Nephron (organoid): ENCODE results near the gene TICAM1.
"Not testable (repeated sequence)": the region's sequence is repeated elsewhere in the genome, so short reads cannot be mapped to it uniquely, and the experiment has no call there.

ENCODE experiments used
- H3K27ac Mint-ChIP-seq, 3 experiments: 2 replicates each; pipeline ENCODE4 v1.8.0; 2020; ENCODE audit warnings: mixed read lengths in 3 of 3, mild to moderate bottlenecking in 2 of 3, moderate library complexity in 1 of 3
- H3K27me3 Mint-ChIP-seq: 2 replicates; pipeline ENCODE4 v1.8.0; 2021; ENCODE audit warnings: low read depth, mild to moderate bottlenecking, moderate library complexity, mixed read lengths
- H3K36me3 Mint-ChIP-seq: 2 replicates; pipeline ENCODE4 v1.8.0; 2020; ENCODE audit warnings: low read depth, mixed read lengths
- H3K4me1 Mint-ChIP-seq: 2 replicates; pipeline ENCODE4 v1.8.0; 2020; ENCODE audit warnings: mixed read lengths
- H3K4me3 Mint-ChIP-seq, 3 experiments: 2 replicates each; pipeline ENCODE4 v1.8.0; 2020; ENCODE audit warnings: mild to moderate bottlenecking in 3 of 3, mixed read lengths in 3 of 3, moderate library complexity in 2 of 3
- H3K9me3 Mint-ChIP-seq: 2 replicates; pipeline ENCODE4 v1.8.0; 2020; ENCODE audit warnings: mixed read lengths
- TF ChIP-seq, protein P1 (sequence below), 3 experiments: fragments of 200-600 bp; sonication (generic); IDR thresholded peaks; one replicate each; pipeline ENCODE4 v1.5.0; 2021; ENCODE audit warnings: antibody characterized with exemption in 3 of 3; ENCODE audit not compliant: unreplicated experiment in 3 of 3

TICAM1 gene

DNA sequence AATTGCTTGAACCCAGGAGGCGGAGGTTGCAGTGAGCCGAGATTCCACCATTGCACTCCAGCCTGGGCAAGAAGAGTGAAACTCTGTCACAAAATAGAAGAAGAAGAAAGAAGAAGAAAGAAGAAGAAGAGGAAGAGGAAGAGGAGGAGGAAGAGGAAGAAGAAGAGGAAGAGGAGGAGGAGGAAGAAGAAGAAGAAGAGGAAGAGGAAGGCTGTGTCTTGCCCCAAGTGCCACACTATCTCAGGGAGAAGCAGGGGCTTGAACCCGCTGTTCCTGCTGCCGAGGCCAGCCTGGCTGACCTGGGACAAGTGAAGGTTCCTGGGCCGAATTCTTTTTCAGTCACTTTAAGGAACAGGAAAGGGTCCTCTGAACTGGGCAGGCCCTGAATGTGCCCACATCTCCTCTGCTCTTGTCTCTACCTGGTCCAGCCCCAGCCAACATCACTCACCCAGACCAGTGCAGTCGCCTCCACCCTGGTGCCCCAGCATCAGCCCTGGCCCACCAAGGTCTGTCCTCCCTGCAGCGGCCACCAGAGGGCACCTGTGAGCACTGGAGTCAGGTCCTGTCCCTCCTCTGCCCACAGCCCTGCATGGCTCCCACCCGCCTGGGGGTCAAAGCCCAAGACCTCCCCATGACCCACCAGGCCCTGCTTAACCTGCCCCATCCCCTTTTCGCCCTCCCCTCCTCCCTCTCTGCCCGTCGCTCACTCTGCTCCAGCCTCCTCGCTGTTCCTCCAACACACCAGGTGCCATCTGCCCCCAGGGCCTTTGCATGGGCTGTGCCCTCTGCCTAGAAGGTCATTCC, 20.0 kb downstream of the TICAM1 start:
- H3K4me1 Mint-ChIP-seq = peaks cover 7% of the 10 kb centered on the region
- H3K4me3 Mint-ChIP-seq = no peak overlapping the region
- peaks cover 3% of the 10 kb centered on the region for H3K27me3 Mint-ChIP-seq
- TF ChIP-seq, protein P1, sequence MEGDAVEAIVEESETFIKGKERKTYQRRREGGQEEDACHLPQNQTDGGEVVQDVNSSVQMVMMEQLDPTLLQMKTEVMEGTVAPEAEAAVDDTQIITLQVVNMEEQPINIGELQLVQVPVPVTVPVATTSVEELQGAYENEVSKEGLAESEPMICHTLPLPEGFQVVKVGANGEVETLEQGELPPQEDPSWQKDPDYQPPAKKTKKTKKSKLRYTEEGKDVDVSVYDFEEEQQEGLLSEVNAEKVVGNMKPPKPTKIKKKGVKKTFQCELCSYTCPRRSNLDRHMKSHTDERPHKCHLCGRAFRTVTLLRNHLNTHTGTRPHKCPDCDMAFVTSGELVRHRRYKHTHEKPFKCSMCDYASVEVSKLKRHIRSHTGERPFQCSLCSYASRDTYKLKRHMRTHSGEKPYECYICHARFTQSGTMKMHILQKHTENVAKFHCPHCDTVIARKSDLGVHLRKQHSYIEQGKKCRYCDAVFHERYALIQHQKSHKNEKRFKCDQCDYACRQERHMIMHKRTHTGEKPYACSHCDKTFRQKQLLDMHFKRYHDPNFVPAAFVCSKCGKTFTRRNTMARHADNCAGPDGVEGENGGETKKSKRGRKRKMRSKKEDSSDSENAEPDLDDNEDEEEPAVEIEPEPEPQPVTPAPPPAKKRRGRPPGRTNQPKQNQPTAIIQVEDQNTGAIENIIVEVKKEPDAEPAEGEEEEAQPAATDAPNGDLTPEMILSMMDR (IDR thresholded peaks at IDR 0.05; ENCODE audit: unreplicated experiment in 3 of 3) = peak; percentile 60 to 72 (median 70)
- H3K27ac Mint-ChIP-seq = no peak overlapping the region
- H3K36me3 Mint-ChIP-seq = peaks cover 4% of the 10 kb centered on the region
- H3K9me3 Mint-ChIP-seq = no peaks in the 10 kb centered on the region

DNA sequence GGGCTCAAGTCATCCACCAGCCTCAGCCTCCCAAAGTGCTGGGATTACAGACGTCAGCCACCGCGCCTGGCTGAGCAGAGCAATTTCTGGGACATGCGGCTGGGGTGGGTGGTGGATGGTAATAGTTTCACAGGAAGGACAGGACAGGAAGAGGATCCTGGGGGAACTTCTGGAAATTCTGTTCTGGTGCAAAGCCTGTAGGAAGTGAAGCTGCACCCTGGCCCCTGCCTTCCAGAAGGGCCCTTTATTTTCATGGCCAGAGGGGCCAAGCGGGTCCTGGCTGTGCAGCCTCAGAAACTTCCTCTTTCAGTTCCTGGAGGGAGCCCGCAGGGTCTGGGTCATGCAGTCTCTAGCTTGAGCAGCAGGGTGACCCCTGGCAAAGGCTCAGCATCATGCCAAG, 24.3 kb downstream of the TICAM1 start:
- Mint-ChIP-seq H3K4me3 (no peak overlapping the region), H3K27me3 (peaks cover 5% of the 10 kb centered on the region), H3K27ac (no peak overlapping the region), H3K36me3 (no peaks in the 10 kb centered on the region), H3K9me3 (no peaks in the 10 kb centered on the region), H3K4me1 (no peaks in the 10 kb centered on the region)
- TF ChIP-seq, protein P1 (IDR thresholded peaks at IDR 0.05; ENCODE audit: unreplicated experiment in 3 of 3) = no peak

DNA sequence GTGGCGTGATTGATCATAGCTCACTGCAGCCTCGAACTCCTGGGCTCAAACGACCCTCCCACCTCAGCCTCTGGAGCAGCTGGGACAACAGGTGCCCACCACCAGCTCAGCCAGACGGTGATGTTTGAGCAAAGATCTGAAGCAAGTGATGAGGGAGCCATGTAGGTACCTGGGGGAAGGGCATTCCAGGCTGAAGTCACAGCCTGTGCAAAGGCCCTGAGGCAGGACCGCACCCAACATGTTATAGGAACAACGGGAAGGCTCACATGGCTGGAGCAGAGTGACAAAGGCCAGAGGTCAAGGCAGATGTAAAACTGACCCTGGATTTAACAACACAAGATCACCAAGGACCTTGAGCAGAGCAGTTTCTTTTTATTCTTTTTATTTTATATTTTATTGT, 25.1 kb downstream of the TICAM1 start:
- peak overlapping the region in 1 of 3 experiments; percentile 37 for H3K27ac Mint-ChIP-seq
- H3K36me3 Mint-ChIP-seq = no peaks in the 10 kb centered on the region
- H3K9me3 Mint-ChIP-seq = no peaks in the 10 kb centered on the region
- TF ChIP-seq, protein P1 (IDR thresholded peaks at IDR 0.05; ENCODE audit: unreplicated experiment in 3 of 3) = no peak
- H3K4me3 Mint-ChIP-seq = no peak overlapping the region
- peaks cover 5% of the 10 kb centered on the region for H3K27me3 Mint-ChIP-seq
- H3K4me1 Mint-ChIP-seq = no peaks in the 10 kb centered on the region

DNA sequence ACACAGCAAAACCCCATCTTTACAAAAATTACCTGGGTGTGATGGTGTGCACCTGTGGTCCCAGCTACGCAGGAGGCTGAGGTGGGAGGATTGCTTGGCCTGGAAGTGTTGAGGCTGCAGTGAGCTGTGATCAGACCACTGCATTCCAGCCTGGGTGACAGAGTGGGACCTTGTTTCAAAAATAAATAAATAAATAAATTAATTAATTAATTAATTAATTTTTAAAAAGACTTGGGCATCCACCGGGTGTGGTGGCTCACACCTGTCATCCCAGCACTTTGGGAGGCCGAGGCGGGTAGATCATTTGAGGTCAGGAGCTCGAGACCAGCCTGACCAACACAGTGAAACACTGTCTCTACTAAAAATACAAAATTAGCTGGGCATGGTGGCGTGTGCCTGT, 26.4 kb downstream of the TICAM1 start:
- not testable (repeated sequence) for H3K27ac Mint-ChIP-seq

DNA sequence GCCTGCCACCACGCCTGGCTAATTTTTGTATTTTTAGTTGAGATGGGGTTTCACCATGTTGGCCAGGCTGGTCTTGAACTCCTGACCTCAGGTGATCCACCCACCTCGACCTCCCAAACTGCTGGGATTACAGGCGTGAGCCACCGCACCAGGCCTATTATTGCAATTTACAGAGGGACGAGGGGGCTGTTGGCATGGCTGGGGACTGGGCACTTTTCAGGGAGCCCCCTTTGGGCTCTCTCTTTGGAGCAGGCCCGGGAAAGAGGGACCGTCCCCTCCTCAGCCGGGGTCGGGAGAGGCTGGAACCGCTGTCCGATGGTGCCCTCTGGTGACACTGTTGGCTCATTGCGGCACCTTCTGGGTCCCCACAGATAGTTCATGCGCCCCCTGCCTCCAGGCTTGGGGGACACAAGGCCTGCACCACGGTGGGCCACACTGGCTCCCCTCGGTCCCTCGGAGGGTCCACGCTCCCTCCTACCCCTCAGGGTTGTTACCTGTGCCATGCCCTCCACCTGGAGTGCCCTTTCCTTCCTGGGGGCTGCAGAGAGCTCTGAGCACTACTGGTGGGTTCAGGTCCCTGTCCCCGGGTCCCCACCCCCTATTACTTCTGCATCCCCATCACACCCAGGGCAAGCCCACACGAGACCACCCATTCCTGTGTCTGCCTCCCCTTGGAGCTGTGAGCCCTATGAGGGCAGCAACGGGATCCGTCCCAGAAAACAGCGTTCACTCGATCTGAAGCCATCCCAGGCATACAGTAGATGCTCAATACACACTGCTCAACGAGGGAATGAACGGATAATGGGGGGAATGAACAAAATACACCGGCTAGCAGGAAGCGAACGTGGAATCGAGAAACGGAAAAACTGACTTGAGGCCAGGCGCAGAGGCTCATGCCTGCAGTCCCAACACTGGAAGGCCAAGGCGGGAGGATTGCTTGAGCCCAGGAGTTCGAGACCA, 27.5 kb downstream of the TICAM1 start:
- H3K36me3 Mint-ChIP-seq = no peaks in the 10 kb centered on the region
- H3K4me3 Mint-ChIP-seq = no peak overlapping the region
- no peaks in the 10 kb centered on the region for H3K4me1 Mint-ChIP-seq
- no peak overlapping the region for H3K27ac Mint-ChIP-seq
- TF ChIP-seq, protein P1 (IDR thresholded peaks at IDR 0.05; ENCODE audit: unreplicated experiment in 3 of 3) = peak; percentile 70 to 77 (median 72)
- no peaks in the 10 kb centered on the region for H3K9me3 Mint-ChIP-seq
- H3K27me3 Mint-ChIP-seq = peaks cover 5% of the 10 kb centered on the region

More for the DNA sequence above, 26.4 kb downstream of the TICAM1 start:
- not testable (repeated sequence) for H3K9me3 Mint-ChIP-seq, H3K4me1 Mint-ChIP-seq, H3K36me3 Mint-ChIP-seq, H3K27me3 Mint-ChIP-seq, H3K4me3 Mint-ChIP-seq

DNA sequence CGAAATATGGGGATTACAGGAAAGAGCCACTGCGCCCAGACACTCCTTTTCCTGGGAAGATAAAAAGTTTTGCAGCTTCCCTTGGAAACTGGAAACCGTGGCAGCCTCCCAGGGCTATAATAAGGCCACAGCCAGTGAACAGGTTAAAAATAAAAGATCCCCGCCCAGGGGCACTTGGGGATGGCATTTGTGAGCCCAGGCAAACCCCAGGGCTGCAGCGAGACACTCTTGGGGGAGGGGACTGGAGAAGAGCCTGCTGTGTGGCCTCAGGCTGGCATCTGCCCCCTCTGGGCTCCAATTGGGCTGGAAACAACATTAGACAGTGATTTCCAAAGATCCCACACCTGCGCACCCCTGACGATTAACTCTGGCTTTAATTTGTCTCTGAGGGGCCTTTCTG, 28.8 kb downstream of the TICAM1 start:
- Mint-ChIP-seq H3K27me3 (peaks cover 5% of the 10 kb centered on the region), H3K9me3 (no peaks in the 10 kb centered on the region), H3K27ac (no peak overlapping the region), H3K4me3 (no peak overlapping the region), H3K36me3 (peaks cover 10% of the 10 kb centered on the region), H3K4me1 (no peaks in the 10 kb centered on the region)
- TF ChIP-seq, protein P1 (IDR thresholded peaks at IDR 0.05; ENCODE audit: unreplicated experiment in 3 of 3) = no peak
